SK-N-MC (cell line): ENCODE measurements around the gene AMHR2.
"Not testable (repeated sequence)": the region's sequence is repeated elsewhere in the genome, so short reads cannot be mapped to it uniquely, and the experiment has no call there.

Source experiments
- EZH2 ChIP-seq: fragments of 200-600 bp; sonication (generic); IDR thresholded peaks from one replicate; pipeline ENCODE4 v1.6.1; 2017; ENCODE audit warnings: antibody characterized with exemption
- FOXP2 ChIP-seq: optimal IDR thresholded peaks from 2 replicates; pipeline ENCODE3; 2011; ENCODE audit warnings: mild to moderate bottlenecking, moderate library complexity; ENCODE audit not compliant: insufficient read depth; ENCODE audit errors: extremely low read length, control extremely low read depth
- POLR2AphosphoS5 ChIP-seq: IDR thresholded peaks from 2 replicates; pipeline ENCODE4 v1.6.1; 2012; ENCODE audit warnings: mild to moderate bottlenecking, low read depth, low read length, borderline replicate concordance

DNA sequence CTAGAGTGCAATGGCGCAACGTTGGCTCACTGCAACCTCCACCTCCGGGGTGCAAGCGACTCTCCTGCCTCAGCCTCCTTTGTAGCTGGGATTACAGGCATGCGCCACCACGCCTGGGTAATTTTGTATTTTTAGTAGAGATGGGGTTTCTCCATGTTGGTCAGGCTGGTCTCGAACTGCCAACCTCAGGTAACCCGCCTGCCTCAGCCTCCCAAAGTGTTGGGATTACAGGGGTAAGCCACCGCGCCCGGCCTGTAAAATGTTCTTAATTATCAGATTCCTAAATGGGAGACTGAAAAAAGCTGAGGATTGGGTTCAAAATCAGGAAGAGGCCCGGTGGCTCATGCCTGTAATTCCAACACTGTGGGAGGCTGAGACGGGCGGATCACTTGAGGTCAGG is 49.4 kb upstream of the AMHR2 start:
- not testable (repeated sequence) for TF ChIP-seq EZH2, POLR2AphosphoS5, FOXP2
